DND-41 (cell line): ENCODE measurements around the gene RASD1.

ENCODE experiments used
- CTCF ChIP-seq: IDR thresholded peaks from 2 replicates; pipeline ENCODE4 v1.5.1; 2012; ENCODE audit warnings: borderline replicate concordance, low read length, moderate library complexity, mild to moderate bottlenecking; ENCODE audit not compliant: poor library complexity, severe bottlenecking; ENCODE audit errors: extremely low read depth
- EZH2 ChIP-seq: IDR thresholded peaks from 3 replicates; pipeline ENCODE4 v1.6.1; 2012; ENCODE audit warnings: borderline replicate concordance, low read depth, mild to moderate bottlenecking, moderate library complexity, low read length, inconsistent platforms; ENCODE audit not compliant: severe bottlenecking

- TF ChIP-seq CTCF = no peak
- TF ChIP-seq EZH2 = no peak
Observed at GRCh38 chr17:17499402-17500145, 3.4 kb upstream of the RASD1 start.
